MM.1S (cell line): Measurements from ENCODE around the gene AAK1.

Experiments
- CTCF ChIP-seq: fragments of 300-600 bp; sonication (generic); IDR thresholded peaks from 2 replicates; pipeline ENCODE4 v1.5.1; 2016; ENCODE audit warnings: antibody characterized with exemption, low read length, mixed read lengths
- EZH2 ChIP-seq: fragments of 300-600 bp; sonication (generic); optimal IDR thresholded peaks from 2 replicates; pipeline ENCODE3; 2017; ENCODE audit warnings: low read depth, mild to moderate bottlenecking, antibody characterized with exemption, low read length, mixed read lengths
- EZH2phosphoT487 ChIP-seq: fragments of 300-600 bp; sonication (generic); IDR thresholded peaks from 2 replicates; pipeline ENCODE4 v1.6.1; 2018; ENCODE audit warnings: antibody characterized with exemption, low read length

DNA sequence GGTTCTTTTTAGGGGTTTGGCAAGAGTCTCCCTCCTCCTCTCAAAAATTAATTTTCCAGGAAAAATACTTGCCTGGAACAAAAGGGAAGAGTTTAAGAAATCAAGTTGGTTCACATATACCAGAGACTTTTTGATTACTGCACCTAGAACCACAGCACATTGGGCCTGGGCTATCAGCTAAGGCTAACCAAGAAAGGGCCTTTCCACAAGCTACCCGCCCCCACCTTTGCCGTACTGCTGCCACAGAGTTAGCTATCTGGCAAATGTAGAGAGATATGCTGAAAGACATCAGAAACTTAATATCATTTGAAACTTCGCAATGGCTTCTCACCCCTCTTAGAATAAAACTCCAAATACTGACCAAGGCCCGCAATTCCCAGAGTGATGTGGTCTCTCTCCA is 76.9 kb downstream of the AAK1 start:
- TF ChIP-seq EZH2phosphoT487, result no peak
- no peak for TF ChIP-seq CTCF
- TF ChIP-seq EZH2, result no peak
